ENCODE data around the gene PRXL2B.

The PRXL2B gene

GRCh38 chr1:2585318-2586092 is 1.1 kb upstream of the PRXL2B start:
- peak; percentile 46 for DNase-seq (ENCODE audit: low read depth in 2 of 2)

- DNase-seq (ENCODE audit: low read depth in 2 of 2) = no peak
These were observed 688 bp downstream of the PRXL2B start for GRCh38 chr1:2587071-2587859.

GRCh38 chr1:2587860-2588571 is 1.4 kb downstream of the PRXL2B start:
- no peak for DNase-seq (ENCODE audit: low read depth in 2 of 2)

- no peak for DNase-seq (ENCODE audit: low read depth in 2 of 2)
These were observed 2.3 kb downstream of the PRXL2B start for GRCh38 chr1:2588661-2589430.

- DNase-seq (ENCODE audit: low read depth in 2 of 2) = no peak
These were observed 3.1 kb downstream of the PRXL2B start for GRCh38 chr1:2589431-2590232.

GRCh38 chr1:2590233-2591141 is 3.9 kb downstream of the PRXL2B start:
- DNase-seq (ENCODE audit: low read depth in 2 of 2) = no peak

GRCh38 chr1:2591233-2591580 is 4.6 kb downstream of the PRXL2B start:
- DNase-seq (ENCODE audit: low read depth in 2 of 2) = no peak

GRCh38 chr1:2591581-2592261 is 5.1 kb downstream of the PRXL2B start:
- DNase-seq (ENCODE audit: low read depth in 2 of 2) = no peak

GRCh38 chr1:2592672-2593071 is 6.1 kb downstream of the PRXL2B start:
- DNase-seq (ENCODE audit: low read depth in 2 of 2) = no peak

- DNase-seq (ENCODE audit: low read depth in 2 of 2) = no peak
These were observed 6.8 kb downstream of the PRXL2B start for GRCh38 chr1:2593251-2593878.

- DNase-seq (ENCODE audit: low read depth in 2 of 2) = no peak
These were observed 7.5 kb downstream of the PRXL2B start for GRCh38 chr1:2594001-2594640.

- DNase-seq (ENCODE audit: low read depth in 2 of 2) = no peak
These were observed 8.1 kb downstream of the PRXL2B start for GRCh38 chr1:2594641-2595131.

GRCh38 chr1:2595261-2595811 is 8.8 kb downstream of the PRXL2B start:
- DNase-seq (ENCODE audit: low read depth in 2 of 2) = no peak

GRCh38 chr1:2595812-2596529 is 9.4 kb downstream of the PRXL2B start:
- DNase-seq (ENCODE audit: low read depth in 2 of 2) = no peak

- DNase-seq (ENCODE audit: low read depth in 2 of 2) = no peak
These were observed 10.2 kb downstream of the PRXL2B start for GRCh38 chr1:2596530-2597333.

All from activated CD8-positive, alpha-beta memory T cell treated with anti-CD3 and anti-CD28 coated beads for 4 hours (primary cell).